HG02943 (cell line): Measurements from ENCODE around the gene TMEM217.

Experiments
- ATAC-seq: cut with Tn5 transposase; IDR thresholded peaks from one replicate; pipeline ENCODE4 v1.9.1; 2021; ENCODE audit warnings: mild to moderate bottlenecking, low read depth, moderate library complexity; ENCODE audit not compliant: unreplicated experiment

TMEM217 gene

GRCh38 chr6:37171970-37172812, 85.8 kb downstream of the TMEM217 start:
- peak; percentile 32 for ATAC-seq

- no peak for ATAC-seq
Measured at GRCh38 chr6:37171201-37171969, 86.6 kb downstream of the TMEM217 start.

- peak; percentile 10 for ATAC-seq
Measured at GRCh38 chr6:37170273-37171200, 87.4 kb downstream of the TMEM217 start.

- ATAC-seq: peak; percentile 52
Measured at GRCh38 chr6:37169496-37170272, 88.3 kb downstream of the TMEM217 start, which contains the start of gene PIM1. Gene PIM1, plus strand, starts transcription at chr6:37170152. Its CDS starts 424 bp downstream, at chr6:37170576.

GRCh38 chr6:37168811-37169495, 89.0 kb downstream of the TMEM217 start:
- no peak for ATAC-seq

- no peak for ATAC-seq
Measured at GRCh38 chr6:37168163-37168758, 89.7 kb downstream of the TMEM217 start.

- ATAC-seq: no peak
Measured at GRCh38 chr6:37162740-37163139, 95.2 kb downstream of the TMEM217 start.
